Liver (tissue), 9 donors: Measurements from ENCODE around the gene CCDC15. TPM values are rescaled to one million over a fixed set of nuclear protein-coding genes. Genes with fewer than 3 reads are reported as not detected.

Experiments used
- DNase-seq: peaks from one replicate; pipeline ENCODE4 v3.0.0-alpha.2; 2017; ENCODE audit warnings: low spot score
- H3K27ac ChIP-seq, 2 donors: one replicate each; pipeline ENCODE4 v1.7.0; 2013; ENCODE audit warnings: inconsistent platforms in 2 of 2, low read length in 2 of 2, control low read depth in 1 of 2, low read depth in 1 of 2, mild to moderate bottlenecking in 1 of 2
- H3K27me3 ChIP-seq, 4 donors: one replicate each; pipeline versions ENCODE4 v1.6.1 to v1.7.0; 2013; ENCODE audit warnings: low read length in 3 of 4, inconsistent platforms in 1 of 4, mild to moderate bottlenecking in 1 of 4, moderate library complexity in 1 of 4; ENCODE audit not compliant: control insufficient read depth in 4 of 4, insufficient read depth in 4 of 4
- H3K36me3 ChIP-seq, 4 donors: one replicate each; pipeline versions ENCODE4 v1.6.1 to v1.7.0; 2013; ENCODE audit warnings: low read length in 3 of 4, mild to moderate bottlenecking in 3 of 4, low read depth in 1 of 4, moderate library complexity in 1 of 4; ENCODE audit not compliant: control insufficient read depth in 4 of 4, insufficient read depth in 3 of 4
- H3K4me1 ChIP-seq, 4 donors: one replicate each; pipeline versions ENCODE4 v1.6.1 to v1.7.0; 2013; ENCODE audit warnings: low read length in 3 of 4, mild to moderate bottlenecking in 3 of 4, moderate library complexity in 1 of 4; ENCODE audit not compliant: control insufficient read depth in 4 of 4, insufficient read depth in 4 of 4
- H3K4me3 ChIP-seq, 3 donors: one replicate each; pipeline versions ENCODE4 v1.6.1 to v1.7.0; 2013; ENCODE audit warnings: low read length in 3 of 3, control low read depth in 1 of 3, low read depth in 1 of 3, mild to moderate bottlenecking in 1 of 3
- H3K9ac ChIP-seq, 2 donors: one replicate each; pipeline ENCODE4 v1.7.0; 2013; ENCODE audit warnings: low read length in 2 of 2, mild to moderate bottlenecking in 2 of 2, moderate library complexity in 2 of 2, control low read depth in 1 of 2, low read depth in 1 of 2
- H3K9me3 ChIP-seq, 4 donors: one replicate each; pipeline versions ENCODE4 v1.6.1 to v1.7.0; 2013; ENCODE audit warnings: low read length in 3 of 4; ENCODE audit not compliant: control insufficient read depth in 4 of 4
- ATF3 ChIP-seq: IDR thresholded peaks from 2 replicates; pipeline ENCODE4 v1.6.1; 2016; ENCODE audit warnings: antibody characterized with exemption
- CTCF ChIP-seq: fragments of 150-350 bp; IDR thresholded peaks from 2 replicates; pipeline ENCODE4 v1.5.1; 2017; ENCODE audit warnings: improper control_type of control experiment, low read depth, low read length; ENCODE audit not compliant: missing input control
- EGR1 ChIP-seq, 2 donors: IDR thresholded peaks; 2 replicates each; pipeline ENCODE4 v1.6.1; 2016 to 2018; ENCODE audit warnings: antibody characterized with exemption in 2 of 2, low read depth in 2 of 2
- FOXA1 ChIP-seq: IDR thresholded peaks from 2 replicates; pipeline ENCODE4 v1.6.1; 2016; ENCODE audit warnings: antibody characterized with exemption
- FOXA2 ChIP-seq: IDR thresholded peaks from 2 replicates; pipeline ENCODE4 v1.6.1; 2016; ENCODE audit warnings: antibody characterized with exemption
- HNF4A ChIP-seq, 2 donors: conservative IDR thresholded peaks; 2 replicates each; pipeline ENCODE4 v1.6.1; 2016; ENCODE audit warnings: antibody characterized with exemption in 2 of 2, mild to moderate bottlenecking in 2 of 2
- JUND ChIP-seq, 2 donors: IDR thresholded peaks; 2 replicates each; pipeline ENCODE4 v1.6.1; 2016; ENCODE audit warnings: antibody characterized with exemption in 2 of 2
- MAX ChIP-seq: IDR thresholded peaks from 2 replicates; pipeline ENCODE4 v1.6.1; 2016; ENCODE audit warnings: antibody characterized with exemption
- NR2F2 ChIP-seq: IDR thresholded peaks from 2 replicates; pipeline ENCODE4 v1.6.1; 2016; ENCODE audit warnings: antibody characterized with exemption
- RAD21 ChIP-seq, 2 donors: IDR thresholded peaks; 2 replicates each; pipeline ENCODE4 v1.6.1; 2016; ENCODE audit warnings: antibody characterized with exemption in 2 of 2, mild to moderate bottlenecking in 2 of 2
- REST ChIP-seq: IDR thresholded peaks from 2 replicates; pipeline ENCODE4 v1.6.1; 2016; ENCODE audit warnings: antibody characterized with exemption, mild to moderate bottlenecking
- RXRA ChIP-seq, 2 donors: IDR thresholded peaks; 2 replicates each; pipeline ENCODE4 v1.6.1; 2017 to 2018; ENCODE audit warnings: antibody characterized with exemption in 2 of 2, mild to moderate bottlenecking in 1 of 2
- SP1 ChIP-seq: IDR thresholded peaks from 2 replicates; pipeline ENCODE4 v1.6.1; 2018; ENCODE audit warnings: antibody characterized with exemption, mild to moderate bottlenecking
- TAF1 ChIP-seq: conservative IDR thresholded peaks from 2 replicates; pipeline ENCODE4 v1.6.1; 2016; ENCODE audit warnings: antibody characterized with exemption, mild to moderate bottlenecking
- YY1 ChIP-seq: IDR thresholded peaks from 2 replicates; pipeline ENCODE4 v1.6.1; 2016; ENCODE audit warnings: antibody characterized with exemption, mild to moderate bottlenecking
- ZBTB33 ChIP-seq: IDR thresholded peaks from 2 replicates; pipeline ENCODE4 v1.6.1; 2016; ENCODE audit warnings: antibody characterized with exemption
- WGBS: extraction: QIAGEN DNeasy Blood & Tissue Kit; methylation state at CpG from one replicate; pipeline ENCODE4 v1.1.7; 2013; 5-methylcytosine and 5-hydroxymethylcytosine counted together
- polyA plus RNA-seq, 2 donors: library from polyadenylated mRNA; stranded (reverse) in 1 of 2; unstranded in 1 of 2; fragments of 200-250 nt in 1 of 2; fragments of >200 nt in 1 of 2; fragmentation: Nextera tagmentation in 1 of 2; extraction: Ambion mirVana in 1 of 2; gene quantifications; one replicate each; pipeline versions ENCODE4 v1.2.1 to v1.2.3, GENCODE V29; 2013 to 2015
- total RNA-seq, 2 donors: library from RNA; depleted of rRNA; stranded (reverse); fragments of >200 nt; gene quantifications; one replicate each; pipeline ENCODE4 v1.2.3, GENCODE V29; 2014
- donor health status: healthy.
- donor health status: healthy.
- donor health status: healthy.
- donor health status: healthy.
- donor health status: healthy.

CCDC15 gene
- total and polyA plus RNA-seq, 4 donors, result 0.35 to 3.5 (median 0.88) TPM

- Histone ChIP-seq H3K27me3 (no peaks in the 10 kb centered on the region), H3K9ac (no peak overlapping the region), H3K9me3 (no peaks in the 10 kb centered on the region), H3K4me1 (peaks cover 0 to 6% (median 0%) of the 10 kb centered on the region in 4 donors), H3K36me3 (no peaks in the 10 kb centered on the region), H3K27ac (no peak overlapping the region), H3K4me3 (no peak overlapping the region)
- 76% methylated on average over 2 of the region's 2 CpGs for WGBS
- DNase-seq, result no peak
- TF ChIP-seq TAF1, result no peak
- TF ChIP-seq RXRA (IDR thresholded peaks at IDR 0.05), result no peak
- no peak for TF ChIP-seq HNF4A (conservative IDR thresholded peaks at IDR 0.05)
- TF ChIP-seq ATF3, result no peak
- TF ChIP-seq MAX, result no peak
- TF ChIP-seq ZBTB33, result no peak
- no peak for TF ChIP-seq RAD21 (IDR thresholded peaks at IDR 0.05)
- TF ChIP-seq SP1, result no peak
- TF ChIP-seq FOXA1, result no peak
- TF ChIP-seq REST, result no peak
- TF ChIP-seq YY1, result no peak
- no peak for TF ChIP-seq FOXA2
- no peak for TF ChIP-seq JUND (IDR thresholded peaks at IDR 0.05)
- no peak for TF ChIP-seq NR2F2
Observed at GRCh38 chr11:124946735-124947141, 7.3 kb upstream of the CCDC15 start.

GRCh38 chr11:124950601-124951330, 3.2 kb upstream of the CCDC15 start:
- H3K36me3 ChIP-seq, result no peaks in the 10 kb centered on the region
- H3K27ac ChIP-seq, result no peak overlapping the region
- DNase-seq, result no peak
- H3K27me3 ChIP-seq, result no peaks in the 10 kb centered on the region
- H3K9ac ChIP-seq, result no peak overlapping the region
- H3K4me3 ChIP-seq, result no peak overlapping the region
- peaks cover 4 to 14% (median 7%) of the 10 kb centered on the region in 4 donors for H3K4me1 ChIP-seq
- no peaks in the 10 kb centered on the region for H3K9me3 ChIP-seq
- TF ChIP-seq CTCF (no peak), HNF4A (conservative IDR thresholded peaks at IDR 0.05) (no peak), NR2F2 (no peak), ZBTB33 (no peak), REST (no peak), JUND (IDR thresholded peaks at IDR 0.05) (no peak), YY1 (no peak), FOXA1 (no peak), FOXA2 (no peak), EGR1 (IDR thresholded peaks at IDR 0.05; ENCODE audit: low read depth in 2 of 2) (no peak), SP1 (no peak), ATF3 (no peak), RAD21 (IDR thresholded peaks at IDR 0.05) (no peak), TAF1 (no peak)
